ENCODE measurements around the gene TST. TPM values are rescaled to one million over a fixed set of nuclear protein-coding genes. Genes with fewer than 3 reads are reported as not detected.
A peak's percentile ranks its signal among the peaks of the same experiment; 100 is the strongest.

The TST gene
- polyA plus RNA-seq, 3 donors, result 17.3 to 41.7 (median 34.5) TPM

- Histone ChIP-seq H3K9me3 (replicated peaks in 1 of 2; ENCODE audit: control insufficient read depth in 1 of 2, insufficient read depth in 1 of 2, low read length in 2 of 2) (no peaks in the 10 kb centered on the region), H3K4me1 (ENCODE audit: control insufficient read depth in 1 of 2, insufficient read depth in 2 of 2, low read length in 2 of 2) (peaks cover 21% of the 10 kb centered on the region in 2 donors), H3K9ac (ENCODE audit: insufficient read depth, low read length, poor library complexity, severe bottlenecking) (no peak overlapping the region), H4K20me1 (ENCODE audit: insufficient read depth, low read length) (no peaks in the 10 kb centered on the region), H2AFZ (ENCODE audit: insufficient read depth, low read depth, low read length, poor library complexity, severe bottlenecking) (no peak overlapping the region), H3K4me3 (replicated peaks in 1 of 3; ENCODE audit: low read depth in 2 of 3, low read length in 3 of 3) (no peak overlapping the region), H3K36me3 (replicated peaks in 1 of 2; ENCODE audit: control insufficient read depth in 1 of 2, insufficient read depth in 2 of 2, low read length in 2 of 2) (peaks cover 16 to 24% of the 10 kb centered on the region in 2 donors), H3K79me2 (ENCODE audit: insufficient read depth, low read length) (no peaks in the 10 kb centered on the region), H3K4me2 (replicated peaks; ENCODE audit: extremely low read depth, low read length, poor library complexity, severe bottlenecking) (peak overlapping the region; percentile 13), H3K27me3 (ENCODE audit: control insufficient read depth in 2 of 2, insufficient read depth in 2 of 2, low read length in 2 of 2) (no peaks in the 10 kb centered on the region), H3K27ac (ENCODE audit: low read depth in 1 of 2, low read length in 2 of 2) (no peak overlapping the region)
- Mint-ChIP-seq H3K9me3 (peaks cover 0 to 3% (median 0%) of the 10 kb centered on the region in 7 donors), H3K27me3 (ENCODE audit: low read depth in 3 of 3) (peaks cover 3 to 12% (median 9%) of the 10 kb centered on the region in 3 donors), H3K36me3 (peaks cover 16 to 26% of the 10 kb centered on the region in 2 donors), H3K4me3 (peak overlapping the region in 1 of 2 donors; percentile 19), H3K27ac (peak overlapping the region in 2 of 7 donors; percentile 55 to 72), H3K4me1 (peaks cover 26% of the 10 kb centered on the region)
- DNase-seq, result no peak
- TF ChIP-seq CTCF (IDR thresholded peaks at IDR 0.05), result no peak
- intact Hi-C loops (cut with micrococcal nuclease), result no loop called here
- WGBS (ENCODE audit: insufficient coverage), result 47% methylated on average over 12 of the region's 18 CpGs
These were observed 13.6 kb upstream of the TST start for GRCh38 chr22:37032535-37033460.

- intact Hi-C loops (cut with micrococcal nuclease), result no loop called here
- Mint-ChIP-seq H3K27ac (no peak overlapping the region), H3K9me3 (peaks cover 0 to 3% (median 0%) of the 10 kb centered on the region in 7 donors), H3K27me3 (ENCODE audit: low read depth in 3 of 3) (peaks cover 0 to 7% (median 5%) of the 10 kb centered on the region in 3 donors), H3K36me3 (peaks cover 22 to 31% of the 10 kb centered on the region in 2 donors), H3K4me3 (no peak overlapping the region), H3K4me1 (peaks cover 26% of the 10 kb centered on the region)
- Histone ChIP-seq H2AFZ (ENCODE audit: insufficient read depth, low read depth, low read length, poor library complexity, severe bottlenecking) (no peak overlapping the region), H3K9ac (ENCODE audit: insufficient read depth, low read length, poor library complexity, severe bottlenecking) (no peak overlapping the region), H3K4me2 (replicated peaks; ENCODE audit: extremely low read depth, low read length, poor library complexity, severe bottlenecking) (no peak overlapping the region), H3K9me3 (replicated peaks in 1 of 2; ENCODE audit: control insufficient read depth in 1 of 2, insufficient read depth in 1 of 2, low read length in 2 of 2) (no peaks in the 10 kb centered on the region), H3K36me3 (replicated peaks in 1 of 2; ENCODE audit: control insufficient read depth in 1 of 2, insufficient read depth in 2 of 2, low read length in 2 of 2) (peaks cover 20 to 30% of the 10 kb centered on the region in 2 donors), H4K20me1 (ENCODE audit: insufficient read depth, low read length) (no peaks in the 10 kb centered on the region), H3K79me2 (ENCODE audit: insufficient read depth, low read length) (no peaks in the 10 kb centered on the region), H3K4me1 (ENCODE audit: control insufficient read depth in 1 of 2, insufficient read depth in 2 of 2, low read length in 2 of 2) (peaks cover 21% of the 10 kb centered on the region in 2 donors), H3K4me3 (replicated peaks in 1 of 3; ENCODE audit: low read depth in 2 of 3, low read length in 3 of 3) (no peak overlapping the region), H3K27me3 (ENCODE audit: control insufficient read depth in 2 of 2, insufficient read depth in 2 of 2, low read length in 2 of 2) (no peaks in the 10 kb centered on the region), H3K27ac (ENCODE audit: low read depth in 1 of 2, low read length in 2 of 2) (no peak overlapping the region)
- WGBS (ENCODE audit: insufficient coverage), result 100% methylated on average over 1 of the region's 2 CpGs
- DNase-seq, result no peak
- no peak for TF ChIP-seq CTCF (IDR thresholded peaks at IDR 0.05)
These were observed 12.9 kb upstream of the TST start for GRCh38 chr22:37032134-37032534.

All from CD14-positive monocyte (primary cell).